Nephron (organoid): Measurements from ENCODE around the gene CTNNBL1.
A peak's percentile ranks its signal among the peaks of the same experiment; 100 is the strongest.
"Not testable (repeated sequence)": the region's sequence is repeated elsewhere in the genome, so short reads cannot be mapped to it uniquely, and the experiment has no call there.

ENCODE experiments used
- H3K27ac Mint-ChIP-seq, 3 experiments: 2 replicates each; pipeline ENCODE4 v1.8.0; 2020; ENCODE audit warnings: mixed read lengths in 3 of 3, mild to moderate bottlenecking in 2 of 3, moderate library complexity in 1 of 3
- H3K27me3 Mint-ChIP-seq: 2 replicates; pipeline ENCODE4 v1.8.0; 2021; ENCODE audit warnings: low read depth, mild to moderate bottlenecking, moderate library complexity, mixed read lengths
- H3K36me3 Mint-ChIP-seq: 2 replicates; pipeline ENCODE4 v1.8.0; 2020; ENCODE audit warnings: low read depth, mixed read lengths
- H3K4me1 Mint-ChIP-seq: 2 replicates; pipeline ENCODE4 v1.8.0; 2020; ENCODE audit warnings: mixed read lengths
- H3K4me3 Mint-ChIP-seq, 3 experiments: 2 replicates each; pipeline ENCODE4 v1.8.0; 2020; ENCODE audit warnings: mild to moderate bottlenecking in 3 of 3, mixed read lengths in 3 of 3, moderate library complexity in 2 of 3
- H3K9me3 Mint-ChIP-seq: 2 replicates; pipeline ENCODE4 v1.8.0; 2020; ENCODE audit warnings: mixed read lengths
- CTCF ChIP-seq, 3 experiments: fragments of 200-600 bp; sonication (generic); IDR thresholded peaks; one replicate each; pipeline ENCODE4 v1.5.0; 2021; ENCODE audit warnings: antibody characterized with exemption in 3 of 3; ENCODE audit not compliant: unreplicated experiment in 3 of 3

CTNNBL1 gene

GRCh38 chr20:37850724-37851355, 157.0 kb downstream of the CTNNBL1 start:
- no peak overlapping the region for H3K4me3 Mint-ChIP-seq
- H3K9me3 Mint-ChIP-seq: no peaks in the 10 kb centered on the region
- H3K27me3 Mint-ChIP-seq: no peaks in the 10 kb centered on the region
- no peak for TF ChIP-seq CTCF (IDR thresholded peaks at IDR 0.05; ENCODE audit: unreplicated experiment in 3 of 3)
- peaks cover 15% of the 10 kb centered on the region for H3K36me3 Mint-ChIP-seq
- peak overlapping the region in 2 of 3 experiments; percentile 59 to 72 for H3K27ac Mint-ChIP-seq
- peaks cover 25% of the 10 kb centered on the region for H3K4me1 Mint-ChIP-seq

GRCh38 chr20:37852666-37853065, 158.8 kb downstream of the CTNNBL1 start:
- Mint-ChIP-seq H3K36me3 (peaks cover 16% of the 10 kb centered on the region), H3K27ac (no peak overlapping the region), H3K4me3 (no peak overlapping the region), H3K9me3 (no peaks in the 10 kb centered on the region), H3K4me1 (peaks cover 27% of the 10 kb centered on the region), H3K27me3 (no peaks in the 10 kb centered on the region)
- no peak for TF ChIP-seq CTCF (IDR thresholded peaks at IDR 0.05; ENCODE audit: unreplicated experiment in 3 of 3)

GRCh38 chr20:37853823-37854375, 160.1 kb downstream of the CTNNBL1 start:
- H3K27me3 Mint-ChIP-seq: no peaks in the 10 kb centered on the region
- peaks cover 21% of the 10 kb centered on the region for H3K36me3 Mint-ChIP-seq
- peaks cover 27% of the 10 kb centered on the region for H3K4me1 Mint-ChIP-seq
- no peak for TF ChIP-seq CTCF (IDR thresholded peaks at IDR 0.05; ENCODE audit: unreplicated experiment in 3 of 3)
- no peaks in the 10 kb centered on the region for H3K9me3 Mint-ChIP-seq
- no peak overlapping the region for H3K4me3 Mint-ChIP-seq
- no peak overlapping the region for H3K27ac Mint-ChIP-seq

- H3K27me3 Mint-ChIP-seq, H3K4me3 Mint-ChIP-seq, H3K27ac Mint-ChIP-seq, H3K9me3 Mint-ChIP-seq: not testable (repeated sequence)
- Mint-ChIP-seq H3K4me1 (peaks cover 14% of the 10 kb centered on the region), H3K36me3 (peaks cover 41% of the 10 kb centered on the region)
Measured at GRCh38 chr20:37856034-37856433, 162.2 kb downstream of the CTNNBL1 start.

GRCh38 chr20:37856932-37857660, 163.3 kb downstream of the CTNNBL1 start:
- Mint-ChIP-seq H3K36me3 (peaks cover 48% of the 10 kb centered on the region), H3K4me1 (peaks cover 10% of the 10 kb centered on the region), H3K27me3 (no peaks in the 10 kb centered on the region), H3K4me3 (no peak overlapping the region), H3K9me3 (no peaks in the 10 kb centered on the region), H3K27ac (no peak overlapping the region)
- TF ChIP-seq CTCF (IDR thresholded peaks at IDR 0.05; ENCODE audit: unreplicated experiment in 3 of 3): no peak

- no peak overlapping the region for H3K27ac Mint-ChIP-seq
- no peak for TF ChIP-seq CTCF (IDR thresholded peaks at IDR 0.05; ENCODE audit: unreplicated experiment in 3 of 3)
- no peak overlapping the region for H3K4me3 Mint-ChIP-seq
- peaks cover 65% of the 10 kb centered on the region for H3K36me3 Mint-ChIP-seq
- no peaks in the 10 kb centered on the region for H3K9me3 Mint-ChIP-seq
- no peaks in the 10 kb centered on the region for H3K27me3 Mint-ChIP-seq
- peaks cover 24% of the 10 kb centered on the region for H3K4me1 Mint-ChIP-seq
Measured at GRCh38 chr20:37859406-37860171, 165.8 kb downstream of the CTNNBL1 start.
